ENCODE measurements around the gene TMEM87B.
A peak's percentile ranks its signal among the peaks of the same experiment; 100 is the strongest.

Gene TMEM87B, protein sequence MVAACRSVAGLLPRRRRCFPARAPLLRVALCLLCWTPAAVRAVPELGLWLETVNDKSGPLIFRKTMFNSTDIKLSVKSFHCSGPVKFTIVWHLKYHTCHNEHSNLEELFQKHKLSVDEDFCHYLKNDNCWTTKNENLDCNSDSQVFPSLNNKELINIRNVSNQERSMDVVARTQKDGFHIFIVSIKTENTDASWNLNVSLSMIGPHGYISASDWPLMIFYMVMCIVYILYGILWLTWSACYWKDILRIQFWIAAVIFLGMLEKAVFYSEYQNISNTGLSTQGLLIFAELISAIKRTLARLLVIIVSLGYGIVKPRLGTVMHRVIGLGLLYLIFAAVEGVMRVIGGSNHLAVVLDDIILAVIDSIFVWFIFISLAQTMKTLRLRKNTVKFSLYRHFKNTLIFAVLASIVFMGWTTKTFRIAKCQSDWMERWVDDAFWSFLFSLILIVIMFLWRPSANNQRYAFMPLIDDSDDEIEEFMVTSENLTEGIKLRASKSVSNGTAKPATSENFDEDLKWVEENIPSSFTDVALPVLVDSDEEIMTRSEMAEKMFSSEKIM

GRCh38 chr2:112054847-112055729 is at the start of gene TMEM87B:
TSS of gene TMEM87B (plus strand) at chr2:112055269. CDS start at chr2:112055592, 323 bp downstream.
- Histone ChIP-seq H3K4me1 (ENCODE audit: control insufficient read depth, insufficient read depth, low read length) (peaks cover 15% of the 10 kb centered on the region), H3K9me3 (ENCODE audit: control insufficient read depth, insufficient read depth, low read length) (no peaks in the 10 kb centered on the region), H3K27ac (ENCODE audit: low read depth, low read length) (peak within 1 kb of the TSS; percentile 80)

GRCh38 chr2:112005406-112006075 is 49.5 kb upstream of the TMEM87B start:
- no peak overlapping the region for H3K4me3 ChIP-seq (ENCODE audit: low read depth, low read length)
- no peak overlapping the region for H3K9ac ChIP-seq (ENCODE audit: low read depth, low read length)
- no peaks in the 10 kb centered on the region for H3K9me3 ChIP-seq (ENCODE audit: control insufficient read depth, insufficient read depth, low read length)
- 0 out of 2 replicates have a peak, but pooled peaks cover 8% of the 10 kb centered on the region for H3K36me3 ChIP-seq (ENCODE audit: control insufficient read depth, insufficient read depth, low read length)
- no peaks in the 10 kb centered on the region for H3K27me3 ChIP-seq (ENCODE audit: control insufficient read depth, insufficient read depth, low read length)
- no peaks in the 10 kb centered on the region for H3K4me1 ChIP-seq (ENCODE audit: control insufficient read depth, insufficient read depth, low read length)
- no peak overlapping the region for H3K27ac ChIP-seq (ENCODE audit: low read depth, low read length)

More at GRCh38 chr2:112054847-112055729, at the start of gene TMEM87B:
- Histone ChIP-seq H3K27me3 (ENCODE audit: control insufficient read depth, insufficient read depth, low read length) (no peaks in the 10 kb centered on the region), H3K4me3 (ENCODE audit: low read depth, low read length) (peak within 1 kb of the TSS; percentile 90), H3K9ac (ENCODE audit: low read depth, low read length) (peak within 1 kb of the TSS; percentile 88), H3K36me3 (ENCODE audit: control insufficient read depth, insufficient read depth, low read length) (no peaks in the 10 kb centered on the region)

GRCh38 chr2:112006076-112006410 is 49.0 kb upstream of the TMEM87B start:
- Histone ChIP-seq H3K36me3 (ENCODE audit: control insufficient read depth, insufficient read depth, low read length) (peaks cover 13% of the 10 kb centered on the region; the same call in 1 of the 2 replicates), H3K27ac (ENCODE audit: low read depth, low read length) (no peak overlapping the region), H3K9ac (ENCODE audit: low read depth, low read length) (no peak overlapping the region), H3K4me1 (ENCODE audit: control insufficient read depth, insufficient read depth, low read length) (no peaks in the 10 kb centered on the region), H3K9me3 (ENCODE audit: control insufficient read depth, insufficient read depth, low read length) (no peaks in the 10 kb centered on the region), H3K4me3 (ENCODE audit: low read depth, low read length) (no peak overlapping the region), H3K27me3 (ENCODE audit: control insufficient read depth, insufficient read depth, low read length) (no peaks in the 10 kb centered on the region)

- no peaks in the 10 kb centered on the region for H3K27me3 ChIP-seq (ENCODE audit: control insufficient read depth, insufficient read depth, low read length)
- no peaks in the 10 kb centered on the region for H3K4me1 ChIP-seq (ENCODE audit: control insufficient read depth, insufficient read depth, low read length)
- H3K36me3 ChIP-seq (ENCODE audit: control insufficient read depth, insufficient read depth, low read length), result peaks cover 15% of the 10 kb centered on the region; the same call in 1 of the 2 replicates
- no peaks in the 10 kb centered on the region for H3K9me3 ChIP-seq (ENCODE audit: control insufficient read depth, insufficient read depth, low read length)
- H3K27ac ChIP-seq (ENCODE audit: low read depth, low read length), result no peak overlapping the region
- H3K4me3 ChIP-seq (ENCODE audit: low read depth, low read length), result no peak overlapping the region
- no peak overlapping the region for H3K9ac ChIP-seq (ENCODE audit: low read depth, low read length)
Measured at GRCh38 chr2:112007493-112007892, 47.6 kb upstream of the TMEM87B start.

GRCh38 chr2:112008910-112009485 is 46.1 kb upstream of the TMEM87B start:
- peaks cover 12% of the 10 kb centered on the region; the same call in 1 of the 2 replicates for H3K36me3 ChIP-seq (ENCODE audit: control insufficient read depth, insufficient read depth, low read length)
- H3K9ac ChIP-seq (ENCODE audit: low read depth, low read length), result no peak overlapping the region
- H3K27me3 ChIP-seq (ENCODE audit: control insufficient read depth, insufficient read depth, low read length), result no peaks in the 10 kb centered on the region
- no peaks in the 10 kb centered on the region for H3K4me1 ChIP-seq (ENCODE audit: control insufficient read depth, insufficient read depth, low read length)
- H3K27ac ChIP-seq (ENCODE audit: low read depth, low read length), result no peak overlapping the region
- no peak overlapping the region for H3K4me3 ChIP-seq (ENCODE audit: low read depth, low read length)
- no peaks in the 10 kb centered on the region for H3K9me3 ChIP-seq (ENCODE audit: control insufficient read depth, insufficient read depth, low read length)

- peaks cover 12% of the 10 kb centered on the region; the same call in 1 of the 2 replicates for H3K36me3 ChIP-seq (ENCODE audit: control insufficient read depth, insufficient read depth, low read length)
- no peak overlapping the region for H3K4me3 ChIP-seq (ENCODE audit: low read depth, low read length)
- H3K27ac ChIP-seq (ENCODE audit: low read depth, low read length), result no peak overlapping the region
- H3K27me3 ChIP-seq (ENCODE audit: control insufficient read depth, insufficient read depth, low read length), result no peaks in the 10 kb centered on the region
- no peaks in the 10 kb centered on the region for H3K4me1 ChIP-seq (ENCODE audit: control insufficient read depth, insufficient read depth, low read length)
- no peak overlapping the region for H3K9ac ChIP-seq (ENCODE audit: low read depth, low read length)
- H3K9me3 ChIP-seq (ENCODE audit: control insufficient read depth, insufficient read depth, low read length), result no peaks in the 10 kb centered on the region
Measured at GRCh38 chr2:112010751-112011150, 44.3 kb upstream of the TMEM87B start.

DNA sequence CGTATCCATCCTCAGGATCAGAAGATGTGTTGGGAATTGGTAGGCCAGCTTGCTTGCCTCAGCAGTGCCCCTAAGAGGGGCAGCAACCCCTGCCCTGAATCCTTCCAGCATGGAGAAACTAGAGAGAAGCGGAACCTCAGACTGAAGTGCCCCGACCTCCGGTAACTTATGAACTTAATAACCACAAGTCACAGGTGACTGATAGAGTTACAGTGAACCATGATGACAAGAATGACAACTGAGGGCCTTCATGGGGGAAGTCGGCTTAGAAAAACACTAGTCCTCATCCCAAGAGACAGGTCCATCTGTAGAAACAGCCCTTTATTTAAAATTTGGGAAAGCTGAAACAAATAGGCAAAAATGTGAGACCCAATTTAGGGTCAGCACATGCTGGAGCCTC is 42.5 kb upstream of the TMEM87B start:
- Histone ChIP-seq H3K36me3 (ENCODE audit: control insufficient read depth, insufficient read depth, low read length) (peaks cover 12% of the 10 kb centered on the region; the same call in 1 of the 2 replicates), H3K27me3 (ENCODE audit: control insufficient read depth, insufficient read depth, low read length) (no peaks in the 10 kb centered on the region), H3K27ac (ENCODE audit: low read depth, low read length) (no peak overlapping the region), H3K4me1 (ENCODE audit: control insufficient read depth, insufficient read depth, low read length) (no peaks in the 10 kb centered on the region), H3K9ac (ENCODE audit: low read depth, low read length) (no peak overlapping the region), H3K4me3 (ENCODE audit: low read depth, low read length) (no peak overlapping the region), H3K9me3 (ENCODE audit: control insufficient read depth, insufficient read depth, low read length) (no peaks in the 10 kb centered on the region)

GRCh38 chr2:112018846-112019245 is 36.2 kb upstream of the TMEM87B start:
- H3K4me3 ChIP-seq (ENCODE audit: low read depth, low read length), result no peak overlapping the region
- H3K9me3 ChIP-seq (ENCODE audit: control insufficient read depth, insufficient read depth, low read length), result no peaks in the 10 kb centered on the region
- no peak overlapping the region for H3K9ac ChIP-seq (ENCODE audit: low read depth, low read length)
- H3K4me1 ChIP-seq (ENCODE audit: control insufficient read depth, insufficient read depth, low read length), result 0 out of 2 replicates have a peak, but pooled peaks cover 9% of the 10 kb centered on the region
- H3K27me3 ChIP-seq (ENCODE audit: control insufficient read depth, insufficient read depth, low read length), result no peaks in the 10 kb centered on the region
- H3K36me3 ChIP-seq (ENCODE audit: control insufficient read depth, insufficient read depth, low read length), result no peaks in the 10 kb centered on the region
- H3K27ac ChIP-seq (ENCODE audit: low read depth, low read length), result no peak overlapping the region

DNA sequence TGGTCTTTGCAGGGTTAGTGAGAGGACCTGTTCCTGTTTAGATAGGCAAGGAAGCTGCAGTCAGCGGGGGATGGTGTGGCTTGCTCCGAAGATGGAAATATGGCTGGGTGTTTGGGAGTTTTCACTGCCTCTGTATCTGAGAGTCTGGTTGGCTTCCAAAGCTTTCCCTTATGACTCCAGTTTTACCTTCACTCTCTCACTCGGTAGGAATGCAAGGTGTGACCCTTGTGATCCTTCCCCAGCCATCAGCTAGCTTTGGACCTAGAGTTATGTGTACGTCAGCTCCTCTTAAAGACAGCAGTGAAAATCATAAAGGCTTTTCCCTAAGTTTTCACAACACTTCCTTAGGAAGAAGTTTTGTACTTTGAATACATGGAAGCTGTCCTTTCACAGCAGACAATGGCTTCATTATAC is 35.5 kb upstream of the TMEM87B start:
- no peaks in the 10 kb centered on the region for H3K36me3 ChIP-seq (ENCODE audit: control insufficient read depth, insufficient read depth, low read length)
- no peaks in the 10 kb centered on the region for H3K9me3 ChIP-seq (ENCODE audit: control insufficient read depth, insufficient read depth, low read length)
- H3K9ac ChIP-seq (ENCODE audit: low read depth, low read length), result no peak overlapping the region
- no peaks in the 10 kb centered on the region for H3K27me3 ChIP-seq (ENCODE audit: control insufficient read depth, insufficient read depth, low read length)
- H3K27ac ChIP-seq (ENCODE audit: low read depth, low read length), result no peak overlapping the region
- no peak overlapping the region for H3K4me3 ChIP-seq (ENCODE audit: low read depth, low read length)
- 0 out of 2 replicates have a peak, but pooled peaks cover 9% of the 10 kb centered on the region for H3K4me1 ChIP-seq (ENCODE audit: control insufficient read depth, insufficient read depth, low read length)

GRCh38 chr2:112020561-112020960 is 34.5 kb upstream of the TMEM87B start:
- H3K9ac ChIP-seq (ENCODE audit: low read depth, low read length), result no peak overlapping the region
- no peaks in the 10 kb centered on the region for H3K36me3 ChIP-seq (ENCODE audit: control insufficient read depth, insufficient read depth, low read length)
- no peaks in the 10 kb centered on the region for H3K27me3 ChIP-seq (ENCODE audit: control insufficient read depth, insufficient read depth, low read length)
- H3K4me3 ChIP-seq (ENCODE audit: low read depth, low read length), result no peak overlapping the region
- 0 out of 2 replicates have a peak, but pooled peaks cover 9% of the 10 kb centered on the region for H3K4me1 ChIP-seq (ENCODE audit: control insufficient read depth, insufficient read depth, low read length)
- no peaks in the 10 kb centered on the region for H3K9me3 ChIP-seq (ENCODE audit: control insufficient read depth, insufficient read depth, low read length)
- no peak overlapping the region for H3K27ac ChIP-seq (ENCODE audit: low read depth, low read length)

Measured in HUES48 (cell line).